Epithelial cell of esophagus (primary cell): ENCODE measurements around the gene LCE6A.
A peak's percentile ranks its signal among the peaks of the same experiment; 100 is the strongest.

Source experiments
- DNase-seq: peaks from one replicate; pipeline ENCODE4 v3.0.0; 2010; ENCODE audit warnings: low read depth
- H3K4me3 ChIP-seq: 2 replicates; pipeline ENCODE4 v1.5.1; 2011; ENCODE audit warnings: mild to moderate bottlenecking, low read length, control low read depth
- CTCF ChIP-seq: IDR thresholded peaks from 2 replicates; pipeline ENCODE4 v1.5.1; 2011; ENCODE audit warnings: low read depth, mild to moderate bottlenecking, low read length, control low read depth, inconsistent platforms; ENCODE audit not compliant: insufficient read depth; ENCODE audit errors: missing control alignments

The LCE6A gene

DNA sequence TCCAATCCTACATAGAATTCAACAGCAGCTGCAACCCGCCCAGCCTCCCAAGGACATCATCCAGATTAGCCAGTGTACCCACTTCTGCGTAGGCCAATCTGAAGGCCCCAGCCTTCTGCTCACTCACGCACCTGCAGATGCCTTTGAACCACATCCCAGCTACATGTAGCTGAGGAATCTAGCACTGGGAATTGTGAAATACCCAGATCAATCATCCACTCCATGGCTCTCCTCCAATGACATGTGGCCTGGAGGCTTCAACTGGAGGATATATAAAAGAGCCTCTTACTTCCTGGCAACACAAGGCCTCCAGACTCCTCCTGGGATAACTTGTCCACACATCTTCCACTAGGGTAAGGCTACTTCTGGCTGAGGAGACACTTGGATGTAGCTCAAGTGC, at the start of gene LCE6A:
LCE6A (plus strand) TSS at position 301 of the 400 bp plus-strand sequence. CDS start 665 bp downstream, outside the sequence.
- DNase-seq, result peak; percentile 60
- no peak within 1 kb of the TSS for H3K4me3 ChIP-seq
- TF ChIP-seq CTCF, result no peak

- no peak for DNase-seq
Measured at GRCh38 chr1:152795686-152796085, 47.0 kb upstream of the LCE6A start.

GRCh38 chr1:152796421-152796820, 46.2 kb upstream of the LCE6A start, which contains the start of gene LCE1D:
Gene LCE1D (plus strand): TSS chr1:152796721. CDS start chr1:152797795, 1,074 bp downstream.
- TF ChIP-seq CTCF, result no peak
- no peak within 1 kb of the TSS for H3K4me3 ChIP-seq
- no peak for DNase-seq

More at GRCh38 chr1:152795686-152796085, 47.0 kb upstream of the LCE6A start:
- no peak for TF ChIP-seq CTCF
- no peak overlapping the region for H3K4me3 ChIP-seq

- TF ChIP-seq CTCF, result no peak
- H3K4me3 ChIP-seq, result no peak overlapping the region
- DNase-seq, result peak; percentile 28
Measured at GRCh38 chr1:152801333-152801732, 41.3 kb upstream of the LCE6A start.

GRCh38 chr1:152806576-152806975, 36.1 kb upstream of the LCE6A start, which contains the start of gene LCE1C:
Gene LCE1C (minus strand): TSS chr1:152806651. CDS start chr1:152805478, 1,173 bp downstream.
- TF ChIP-seq CTCF, result no peak
- H3K4me3 ChIP-seq, result no peak within 1 kb of the TSS
- peak; percentile 81 for DNase-seq

DNA sequence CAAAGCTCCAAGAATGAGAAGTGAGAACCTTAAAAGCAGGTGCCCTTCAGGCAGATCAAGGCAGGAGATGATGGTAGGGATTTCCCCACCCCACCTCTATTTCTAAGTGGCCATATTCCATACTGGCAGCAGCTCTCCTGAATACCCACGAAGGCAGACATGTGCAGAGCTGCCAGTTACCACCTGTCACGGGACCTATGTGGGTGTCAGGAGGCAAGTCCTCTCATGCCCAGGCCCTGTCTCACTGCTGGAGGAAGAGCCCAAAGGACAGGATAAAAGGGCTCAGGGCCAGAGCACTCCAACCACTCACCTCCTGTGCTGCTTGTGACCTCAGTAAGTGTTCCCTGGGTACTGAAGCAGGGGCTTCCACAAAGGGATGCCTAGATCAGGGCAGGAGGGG, 31.6 kb upstream of the LCE6A start:
- TF ChIP-seq CTCF, result no peak
- no peak overlapping the region for H3K4me3 ChIP-seq
- peak; percentile 87 for DNase-seq

GRCh38 chr1:152811671-152812070, 31.0 kb upstream of the LCE6A start, which contains the start of gene LCE1B:
Gene LCE1B (plus strand): TSS chr1:152811971. CDS start chr1:152812447, 476 bp downstream.
- H3K4me3 ChIP-seq, result no peak within 1 kb of the TSS
- no peak for DNase-seq
- no peak for TF ChIP-seq CTCF
